Activated CD8-positive, alpha-beta memory T cell treated with anti-CD3 and anti-CD28 coated beads for 4 hours (primary cell): Measurements from ENCODE around the gene PEDS1.
"Not testable (repeated sequence)": the region's sequence is repeated elsewhere in the genome, so short reads cannot be mapped to it uniquely, and the experiment has no call there.

Experiments used
- DNase-seq, 2 donors: peaks; one replicate each; pipeline ENCODE4 v3.0.0-alpha.2; 2020; ENCODE audit warnings: low read depth in 2 of 2

PEDS1 gene

DNA sequence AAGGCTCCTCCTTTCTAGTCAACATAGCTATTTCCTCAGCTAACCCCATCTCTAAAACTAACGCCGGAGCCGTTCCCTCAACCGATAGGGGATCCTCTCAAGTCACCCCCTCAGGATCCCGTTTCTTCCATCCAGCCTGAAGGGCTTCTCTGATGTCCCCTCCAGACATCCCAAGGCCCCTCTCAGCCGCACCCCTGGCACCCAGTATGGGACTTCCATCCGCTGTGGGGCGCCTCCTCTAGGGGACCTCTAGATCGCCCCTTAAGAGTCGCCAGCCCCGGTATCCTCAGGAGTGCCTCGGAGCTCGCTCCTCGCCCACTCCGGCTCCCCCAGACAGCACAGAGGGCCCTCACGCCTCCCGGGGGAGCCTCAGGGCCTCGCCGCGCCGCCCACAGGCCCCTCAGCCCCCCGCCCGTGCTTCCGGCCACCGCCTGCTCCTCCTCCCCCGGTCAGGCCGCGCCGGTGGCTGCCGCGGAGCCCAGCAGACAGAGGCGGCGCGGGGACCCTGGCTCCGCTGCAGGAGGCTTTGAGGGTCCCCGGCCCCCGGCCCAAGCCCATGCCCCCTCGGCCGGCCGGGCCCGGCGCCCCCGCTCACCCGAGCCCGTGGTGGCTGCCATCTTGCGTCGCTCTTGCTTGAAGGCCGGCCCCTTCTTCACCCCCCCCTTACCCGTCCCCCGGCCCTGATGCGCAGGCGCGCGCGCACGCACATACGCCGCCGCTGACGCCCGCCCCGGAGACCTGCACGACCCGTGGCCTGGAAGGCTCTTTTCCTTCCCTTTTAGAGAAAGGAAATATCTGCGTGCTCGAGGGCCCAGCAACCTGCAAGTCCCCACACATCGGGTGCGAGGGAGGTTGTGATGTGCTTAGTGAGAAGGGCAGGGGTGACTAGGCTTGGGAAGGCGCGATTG is 40.8 kb downstream of the PEDS1 start, which contains the start of gene UBE2V1:
Gene UBE2V1, minus strand, starts transcription at position 639 of the 908 bp plus-strand sequence. Its CDS starts 22 bp downstream, at position 617.
- DNase-seq: peak; percentile 81 to 83

GRCh38 chr20:50111829-50112495 is 41.6 kb downstream of the PEDS1 start:
- no peak for DNase-seq

GRCh38 chr20:50111120-50111828 is 42.2 kb downstream of the PEDS1 start:
- peak in 1 of 2 donors; percentile 25 for DNase-seq

- DNase-seq: peak in 1 of 2 donors; percentile 34
Measured at GRCh38 chr20:50110141-50111047, 43.1 kb downstream of the PEDS1 start.

GRCh38 chr20:50108556-50109235 is 44.8 kb downstream of the PEDS1 start:
- DNase-seq: no peak

DNA sequence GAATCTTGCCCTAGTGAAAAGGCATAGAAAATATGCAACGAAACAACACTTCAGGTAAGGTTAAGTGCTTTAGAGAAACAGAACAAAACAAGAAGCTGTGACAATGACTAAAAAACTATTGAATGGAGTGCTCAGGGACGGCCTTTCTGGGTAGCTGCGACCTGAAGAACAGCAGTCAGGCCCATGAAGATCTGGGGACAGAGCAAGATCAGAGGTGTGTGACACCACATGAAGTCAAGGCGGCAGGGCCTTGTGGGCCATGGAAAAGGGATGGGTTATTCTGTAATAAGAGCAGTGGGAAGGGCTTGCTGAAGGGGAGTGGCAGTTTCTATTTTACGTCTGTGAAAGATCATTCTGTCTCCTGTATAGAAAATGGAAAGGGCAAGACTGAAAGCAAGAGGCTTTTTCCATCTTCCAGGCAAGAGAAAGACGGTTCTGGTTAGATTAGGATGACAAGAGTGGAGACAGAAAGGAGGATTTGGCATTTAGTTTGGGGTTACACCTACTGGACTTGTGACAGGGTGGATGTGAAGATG is 45.7 kb downstream of the PEDS1 start:
- DNase-seq: no peak

GRCh38 chr20:50107086-50107660 is 46.4 kb downstream of the PEDS1 start:
- no peak for DNase-seq

- DNase-seq: not testable (repeated sequence)
Measured at GRCh38 chr20:50106669-50107068, 46.9 kb downstream of the PEDS1 start.
